RPMI8226 (cell line): ENCODE results near the gene GOSR2.
"Not testable (repeated sequence)": the region's sequence is repeated elsewhere in the genome, so short reads cannot be mapped to it uniquely, and the experiment has no call there.

Source experiments
- DNase-seq: peaks from one replicate; pipeline ENCODE4 v3.0.0-alpha.2; 2015

Gene GOSR2

DNA sequence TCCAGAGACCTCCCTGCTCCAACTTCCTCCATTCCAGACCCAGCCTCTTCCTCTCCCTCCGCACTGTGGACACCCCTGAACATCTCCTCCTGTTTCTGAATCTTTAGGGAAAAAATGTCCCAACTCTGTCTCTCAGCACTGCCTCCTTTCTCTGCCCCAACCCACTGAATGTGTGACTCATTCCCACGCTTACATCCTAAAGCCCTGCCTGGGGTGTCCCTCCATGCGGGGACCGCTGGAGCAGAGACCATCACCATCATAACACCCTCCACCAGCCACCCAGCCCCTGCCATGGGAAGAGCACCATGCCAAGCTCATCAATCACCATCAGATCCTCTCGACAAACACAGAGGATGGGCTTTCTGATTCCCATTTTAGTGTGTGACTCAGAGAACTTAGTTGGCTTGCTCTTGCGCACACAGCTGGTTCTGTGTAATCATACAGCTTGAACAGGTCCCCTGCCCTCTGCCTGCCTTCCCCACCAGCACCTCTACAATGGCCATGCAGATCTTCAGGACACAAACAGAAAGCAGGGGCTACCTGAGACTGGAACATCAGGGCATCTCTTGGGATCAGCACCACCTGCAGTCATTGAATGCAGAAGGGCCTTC, 45.4 kb downstream of the GOSR2 start:
- DNase-seq, result no peak

DNA sequence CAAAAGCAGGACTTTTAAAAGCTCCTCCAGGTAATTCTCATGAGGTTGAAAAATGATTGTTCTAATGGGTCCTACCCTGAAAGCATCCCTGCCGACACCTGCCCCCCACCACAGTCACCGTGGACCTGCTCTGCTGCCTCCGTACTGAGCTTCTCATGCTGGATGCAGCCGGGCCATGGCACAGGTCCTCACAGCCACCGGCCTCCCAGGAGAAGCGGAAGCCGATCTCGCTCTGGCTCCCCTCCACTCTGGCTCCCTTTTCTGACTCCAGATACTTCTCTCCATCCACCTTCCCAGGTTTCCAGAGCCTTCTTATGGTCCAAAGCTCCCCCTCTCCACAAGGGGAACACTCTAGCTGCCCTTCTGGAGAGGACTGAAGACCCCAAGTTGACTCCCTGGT, 45.9 kb downstream of the GOSR2 start:
- no peak for DNase-seq

DNA sequence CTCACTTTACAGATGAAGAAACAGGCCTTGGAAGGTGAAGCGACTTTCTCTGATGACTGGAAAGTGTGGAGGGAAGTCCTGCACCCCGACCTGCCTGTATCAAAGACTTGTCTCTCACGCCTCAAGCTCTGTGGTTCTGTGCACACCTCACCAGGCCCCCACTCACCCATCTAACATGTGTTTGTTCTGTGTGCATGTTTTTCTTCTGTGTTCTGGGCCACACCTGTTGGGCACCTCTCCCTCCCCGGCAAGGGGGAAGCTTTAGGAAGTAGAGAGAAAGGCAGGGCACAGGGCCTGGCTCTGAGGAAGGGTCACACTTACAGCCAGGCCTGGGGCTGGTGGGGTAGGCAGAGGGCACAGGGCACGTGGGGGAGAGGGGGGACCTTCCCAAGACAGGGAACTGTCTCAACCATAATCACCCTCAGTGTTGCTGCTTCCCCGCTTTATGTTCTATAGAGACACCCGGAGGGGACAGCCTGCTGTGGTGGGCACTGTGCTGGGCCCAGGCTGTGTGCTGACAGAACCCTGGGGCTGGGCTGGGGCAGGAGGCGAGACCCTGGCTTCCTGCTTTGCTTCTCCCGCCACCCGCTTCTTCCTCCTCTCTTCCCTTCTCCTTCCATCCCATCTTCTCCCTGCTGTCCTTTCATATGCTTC, 48.8 kb downstream of the GOSR2 start:
- DNase-seq, result no peak

DNA sequence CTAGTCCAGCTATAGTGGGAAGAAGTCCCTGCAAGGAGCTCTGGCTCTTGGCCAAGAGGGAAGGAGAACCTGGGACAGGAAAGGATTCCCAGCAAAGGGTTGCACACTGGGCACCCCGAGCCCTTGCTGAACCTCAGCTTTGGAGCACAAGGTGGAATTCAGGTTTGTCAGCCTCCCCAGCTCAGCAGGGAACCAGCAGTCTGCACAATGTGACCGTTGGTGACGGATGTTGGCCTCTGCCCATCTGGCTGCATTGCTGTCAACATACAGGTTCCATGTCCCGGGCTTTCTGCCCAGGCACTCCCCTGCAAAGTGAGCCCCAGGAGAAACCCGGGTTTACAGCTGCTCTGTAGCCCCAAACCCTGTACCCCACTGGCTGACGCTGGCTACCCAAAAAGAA, 49.4 kb downstream of the GOSR2 start:
- DNase-seq, result no peak

DNA sequence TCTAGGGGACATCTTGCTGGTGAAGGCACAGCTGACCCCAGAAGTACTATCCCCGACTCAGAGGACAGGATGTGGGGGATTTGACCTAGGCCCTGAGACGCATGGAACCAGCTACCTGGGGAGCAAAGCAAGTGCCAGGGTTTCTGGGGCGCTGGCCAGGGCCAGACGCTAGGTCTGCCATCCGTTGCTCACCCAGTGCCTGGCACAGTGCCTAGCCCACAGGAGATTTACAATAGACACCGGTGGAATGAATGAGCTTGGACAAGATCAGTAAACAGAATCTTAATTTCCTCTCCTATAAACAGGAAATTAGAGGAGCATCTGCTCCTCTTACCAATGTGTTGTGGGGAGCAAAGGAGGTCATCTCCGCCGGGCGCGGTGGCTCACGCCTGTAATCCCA, 51.1 kb downstream of the GOSR2 start:
- no peak for DNase-seq

GRCh38 chr17:46975287-46975686, 52.3 kb downstream of the GOSR2 start:
- DNase-seq, result no peak

DNA sequence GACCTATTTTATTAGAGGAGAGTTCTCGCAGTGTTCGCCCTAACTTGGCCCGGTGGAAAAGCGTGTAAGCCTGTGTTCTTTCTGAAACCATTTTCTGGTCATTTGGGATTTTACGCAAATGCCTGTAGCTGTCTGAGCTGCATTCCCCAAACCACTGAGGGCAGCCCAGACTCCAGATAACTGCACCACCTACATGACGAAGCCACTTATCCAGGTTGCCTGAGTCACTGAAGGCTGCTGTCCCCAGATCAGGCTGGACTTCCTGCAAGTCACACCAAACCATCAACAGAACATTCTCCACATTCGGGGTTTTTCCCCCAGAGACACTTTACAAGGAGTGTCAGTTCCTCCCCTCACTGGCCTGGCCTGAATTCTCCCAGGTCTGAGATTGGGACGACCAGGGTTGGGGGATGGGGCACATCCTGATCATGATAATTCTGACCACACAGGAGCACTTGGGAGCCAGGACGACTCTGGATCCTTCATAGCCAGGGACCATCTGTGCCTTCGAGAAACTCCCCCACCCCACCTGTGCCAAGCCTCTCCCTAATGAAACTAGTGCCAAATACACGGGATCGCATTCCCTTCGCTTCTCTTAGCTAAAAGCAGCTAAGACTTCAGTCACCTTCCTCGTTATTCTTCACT, 53.8 kb downstream of the GOSR2 start:
- no peak for DNase-seq

- no peak for DNase-seq
These were observed 54.4 kb downstream of the GOSR2 start for GRCh38 chr17:46977348-46977747.

GRCh38 chr17:46977750-46978488, 55.0 kb downstream of the GOSR2 start:
- DNase-seq, result no peak

GRCh38 chr17:46978489-46979146, 55.7 kb downstream of the GOSR2 start:
- no peak for DNase-seq

DNA sequence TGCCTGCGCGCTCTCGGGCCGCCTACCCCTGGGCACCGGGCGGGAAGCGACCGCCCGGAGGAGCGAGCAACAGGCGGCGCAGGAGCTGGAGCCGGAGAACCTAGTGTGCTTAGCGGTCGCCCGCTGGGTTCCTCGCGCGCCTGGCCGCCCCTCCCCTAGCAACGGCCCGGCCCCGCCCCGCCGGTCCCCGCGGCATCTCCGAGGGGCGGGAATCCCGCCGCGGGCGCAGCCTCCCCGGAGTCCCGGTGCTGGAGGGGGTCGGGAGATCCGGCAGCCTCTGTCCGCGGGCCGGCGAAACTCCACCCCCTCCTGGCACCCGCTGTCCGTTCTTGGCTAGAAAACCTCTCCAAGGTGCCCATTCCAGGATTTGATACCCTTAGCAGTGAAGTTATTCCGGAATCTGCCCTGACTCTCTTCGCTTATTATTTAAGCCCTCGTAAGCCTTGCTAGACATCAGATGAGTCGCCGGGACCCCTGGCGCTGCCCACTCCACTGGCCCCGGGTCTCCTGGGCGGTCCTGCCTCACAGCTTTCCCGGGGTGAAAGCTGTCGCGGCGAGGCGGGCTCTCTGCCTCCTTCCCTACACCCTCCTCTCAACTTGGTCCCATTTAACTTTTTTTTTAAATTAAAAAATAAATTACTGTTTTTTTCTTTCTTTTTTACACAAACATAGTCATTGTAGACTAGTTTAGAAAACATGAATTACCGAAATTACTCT, 56.3 kb downstream of the GOSR2 start, which contains the start of gene RPRML:
Gene RPRML (minus strand): TSS at position 107 of the 717 bp plus-strand sequence. CDS start 246 bp downstream, outside the sequence.
- DNase-seq, result peak; percentile 40

GRCh38 chr17:46982577-46982976, 59.6 kb downstream of the GOSR2 start:
- DNase-seq, result no peak

DNA sequence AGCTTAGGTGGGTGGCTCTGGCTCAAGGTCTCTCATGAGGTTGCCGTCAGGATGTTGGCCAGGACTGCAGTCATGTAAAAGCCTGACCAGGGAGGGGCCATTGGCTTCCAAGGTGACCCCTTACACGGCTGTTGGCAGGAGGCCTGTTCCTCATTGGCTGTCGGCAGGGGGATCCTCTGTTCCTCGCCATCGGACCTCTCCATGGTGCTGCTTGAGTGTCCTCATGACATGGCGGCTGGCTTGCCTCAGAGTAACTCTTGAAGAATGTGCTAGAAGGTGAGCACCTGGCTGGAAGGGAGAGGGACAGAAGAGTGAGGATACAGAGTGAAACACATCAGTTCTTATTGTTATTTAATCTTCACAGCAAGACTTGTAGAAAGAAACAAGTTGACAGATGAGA, 60.8 kb downstream of the GOSR2 start:
- DNase-seq, result no peak

- DNase-seq, result no peak
These were observed 61.4 kb downstream of the GOSR2 start for GRCh38 chr17:46984341-46984740.

- DNase-seq, result no peak
These were observed 61.9 kb downstream of the GOSR2 start for GRCh38 chr17:46984892-46985291.

DNA sequence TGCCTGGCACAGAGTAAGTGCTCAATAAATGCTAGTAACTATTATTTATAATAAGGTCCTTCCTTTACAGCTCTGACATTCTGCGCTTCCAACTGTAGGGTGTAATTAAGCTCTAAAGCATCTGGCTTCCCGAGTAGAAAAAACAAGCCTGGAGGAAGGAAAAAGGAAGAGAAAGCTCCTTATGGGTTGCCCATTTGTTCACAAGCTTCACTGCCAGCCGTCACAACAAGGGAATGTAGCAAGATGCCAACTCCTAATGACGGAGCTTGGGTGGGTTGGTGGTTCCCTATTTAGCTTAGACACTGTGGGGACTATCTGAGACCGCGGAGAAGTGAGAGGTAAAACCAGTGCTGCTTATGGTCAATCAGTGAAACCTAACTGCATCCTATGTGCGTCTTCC, 63.4 kb downstream of the GOSR2 start:
- DNase-seq, result no peak

DNA sequence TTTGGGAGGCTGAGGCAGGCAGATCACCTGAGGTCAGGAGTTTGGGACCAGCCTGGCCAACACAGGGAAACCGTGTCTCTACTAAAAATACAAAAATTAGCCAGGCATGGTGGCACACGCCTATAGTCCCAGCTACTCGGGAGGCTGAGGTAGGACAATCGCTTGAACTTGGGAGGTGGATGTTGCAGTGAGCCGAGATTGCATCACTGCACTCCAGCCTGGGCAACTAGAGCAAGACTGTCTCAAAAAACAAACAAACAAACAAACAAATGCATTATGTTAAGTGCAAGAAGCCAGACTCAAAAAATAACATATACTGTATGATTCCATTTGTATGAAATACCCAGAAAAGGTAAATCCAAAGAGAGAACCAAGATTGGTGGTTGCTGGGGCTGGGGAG, 65.0 kb downstream of the GOSR2 start:
- not testable (repeated sequence) for DNase-seq

GRCh38 chr17:46989637-46990431, 66.9 kb downstream of the GOSR2 start:
- DNase-seq, result no peak

GRCh38 chr17:46991617-46992016, 68.7 kb downstream of the GOSR2 start:
- no peak for DNase-seq
